Right lobe of liver (tissue), 6 donors: ENCODE data around the gene KREMEN2. TPM values are rescaled to one million over a fixed set of nuclear protein-coding genes. Genes with fewer than 3 reads are reported as not detected.

Experiments
- ATAC-seq, 4 donors: fragments of 200-7000 bp; cut with Tn5 transposase; one replicate each; pipeline ENCODE4 v1.9.1; 2020; ENCODE audit warnings: mild to moderate bottlenecking in 4 of 4, moderate library complexity in 4 of 4
- DNase-seq, 3 donors: peaks; one replicate each; pipeline ENCODE4 v3.0.0-alpha.2; 2020
- H3K27ac ChIP-seq, 3 donors: fragments of 200-600 bp; one replicate each; pipeline ENCODE4 v1.8.0; 2022
- H3K27me3 ChIP-seq, 2 donors: fragments of 200-600 bp; one replicate each; pipeline ENCODE4 v1.8.0; 2022
- H3K36me3 ChIP-seq, 4 donors: fragments of 200-600 bp; sonication (generic) in 1 of 4; one replicate each; pipeline versions ENCODE4 v1.5.1 to v1.8.0; 2017 to 2022; ENCODE audit warnings: control low read depth in 1 of 4
- H3K4me1 ChIP-seq, 4 donors: fragments of 200-600 bp; sonication (generic) in 1 of 4; one replicate each; pipeline versions ENCODE4 v1.5.1 to v1.8.0; 2017 to 2022; ENCODE audit warnings: control low read depth in 1 of 4
- H3K4me3 ChIP-seq, 3 donors: fragments of 200-600 bp; one replicate each; pipeline ENCODE4 v1.8.0; 2022
- H3K9me3 ChIP-seq, 4 donors: fragments of 200-600 bp; sonication (generic) in 1 of 4; one replicate each; pipeline versions ENCODE4 v1.5.1 to v1.8.0; 2017 to 2022; ENCODE audit warnings: control low read depth in 1 of 4
- POLR2A ChIP-seq: fragments of 450-650 bp; IDR thresholded peaks from one replicate; pipeline ENCODE4 v1.6.1; 2017; ENCODE audit warnings: antibody characterized with exemption, mild to moderate bottlenecking
- WGBS: methylation state at CpG from one replicate; pipeline ENCODE4 v1.1.6; 2018; ENCODE audit warnings: low coverage, low lambda C conversion rate; ENCODE audit not compliant: insufficient coverage; ENCODE audit errors: missing lambda C conversion rate; 5-methylcytosine and 5-hydroxymethylcytosine counted together
- intact Hi-C, 2 donors: fragments of 100-400 bp; cut with DNase I; formaldehyde crosslinking; loops; one replicate each; pipeline versions ENCODE4 v1.11.2 to v1.14.1; 2022
- total RNA-seq, 6 experiments: library from RNA; depleted of rRNA in 2 of 6; stranded (reverse); fragments of >200 nt in 2 of 6; fragmentation: NEBNext Ultra II Directional in 3 of 6; extraction: Animal tissue kit (Norgen Biotek cat#: 25700) in 3 of 6; gene quantifications; one replicate each; pipeline versions ENCODE4 v1.1.0 to v1.2.4, GENCODE V29; 2016 to 2023
- TF ChIP-seq, protein P1 (sequence below), 4 donors: fragments of 200-600 bp in 3 of 4; fragments of 450-650 bp in 1 of 4; IDR thresholded peaks; one replicate each; pipeline versions ENCODE4 v1.5.1 to v1.8.0; 2016 to 2022; ENCODE audit warnings: antibody characterized with exemption in 4 of 4, mild to moderate bottlenecking in 2 of 4
- donor health status: DM: no; HTN: yes; CAD: no.
- donor health status: DM: no; HTN: no; CAD: no.
- donor health status: DM: no; HTN: no; CAD: no.
- donor health status: DM: no; HTN: yes; CAD: no.
- donor health status: DM: no; HTN: yes; CAD: no.

KREMEN2 gene
- total RNA-seq, 6 experiments from 2014 or later: not detected

DNA sequence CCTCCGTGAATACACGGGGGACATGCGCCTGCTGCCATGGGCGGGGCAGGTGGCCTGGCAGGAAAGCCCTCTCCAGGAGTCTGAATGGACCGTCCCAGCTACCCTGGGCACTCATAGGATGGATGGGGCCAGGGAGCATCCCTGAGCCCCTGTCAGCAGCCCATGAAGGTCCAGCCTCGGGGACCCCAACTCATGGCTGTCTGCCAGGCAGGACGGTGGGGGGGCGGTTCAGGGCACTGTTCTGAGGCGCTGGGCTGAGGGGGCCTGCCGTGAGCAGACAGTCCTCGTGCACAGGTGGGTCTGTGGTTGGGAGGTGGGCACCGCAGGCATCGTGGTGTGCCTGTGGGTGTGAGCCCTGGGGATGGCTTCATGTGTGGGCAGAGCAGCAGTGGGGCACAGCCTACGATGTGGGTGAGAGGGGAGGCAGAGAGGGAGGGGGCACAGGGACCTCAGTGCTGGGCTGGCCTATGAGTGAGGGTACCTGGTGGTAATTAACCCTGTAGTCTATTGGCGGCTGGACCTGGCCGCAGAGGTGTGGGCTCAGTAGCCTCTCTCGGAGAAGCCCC, 22.6 kb downstream of the KREMEN2 start:
- no peaks in the 10 kb centered on the region for H3K36me3 ChIP-seq
- intact Hi-C loops: no loop called here
- TF ChIP-seq POLR2A: no peak
- TF ChIP-seq, protein P1, sequence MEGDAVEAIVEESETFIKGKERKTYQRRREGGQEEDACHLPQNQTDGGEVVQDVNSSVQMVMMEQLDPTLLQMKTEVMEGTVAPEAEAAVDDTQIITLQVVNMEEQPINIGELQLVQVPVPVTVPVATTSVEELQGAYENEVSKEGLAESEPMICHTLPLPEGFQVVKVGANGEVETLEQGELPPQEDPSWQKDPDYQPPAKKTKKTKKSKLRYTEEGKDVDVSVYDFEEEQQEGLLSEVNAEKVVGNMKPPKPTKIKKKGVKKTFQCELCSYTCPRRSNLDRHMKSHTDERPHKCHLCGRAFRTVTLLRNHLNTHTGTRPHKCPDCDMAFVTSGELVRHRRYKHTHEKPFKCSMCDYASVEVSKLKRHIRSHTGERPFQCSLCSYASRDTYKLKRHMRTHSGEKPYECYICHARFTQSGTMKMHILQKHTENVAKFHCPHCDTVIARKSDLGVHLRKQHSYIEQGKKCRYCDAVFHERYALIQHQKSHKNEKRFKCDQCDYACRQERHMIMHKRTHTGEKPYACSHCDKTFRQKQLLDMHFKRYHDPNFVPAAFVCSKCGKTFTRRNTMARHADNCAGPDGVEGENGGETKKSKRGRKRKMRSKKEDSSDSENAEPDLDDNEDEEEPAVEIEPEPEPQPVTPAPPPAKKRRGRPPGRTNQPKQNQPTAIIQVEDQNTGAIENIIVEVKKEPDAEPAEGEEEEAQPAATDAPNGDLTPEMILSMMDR (IDR thresholded peaks at IDR 0.05): no peak
- no peak overlapping the region for H3K27ac ChIP-seq
- H3K27me3 ChIP-seq: no peaks in the 10 kb centered on the region
- WGBS: 71% methylated on average over 5 of the region's 17 CpGs
- ATAC-seq (no peak), DNase-seq (no peak)
- peaks cover 0 to 21% (median 3%) of the 10 kb centered on the region in 4 donors for H3K4me1 ChIP-seq
- H3K4me3 ChIP-seq: no peak overlapping the region
- no peaks in the 10 kb centered on the region for H3K9me3 ChIP-seq

DNA sequence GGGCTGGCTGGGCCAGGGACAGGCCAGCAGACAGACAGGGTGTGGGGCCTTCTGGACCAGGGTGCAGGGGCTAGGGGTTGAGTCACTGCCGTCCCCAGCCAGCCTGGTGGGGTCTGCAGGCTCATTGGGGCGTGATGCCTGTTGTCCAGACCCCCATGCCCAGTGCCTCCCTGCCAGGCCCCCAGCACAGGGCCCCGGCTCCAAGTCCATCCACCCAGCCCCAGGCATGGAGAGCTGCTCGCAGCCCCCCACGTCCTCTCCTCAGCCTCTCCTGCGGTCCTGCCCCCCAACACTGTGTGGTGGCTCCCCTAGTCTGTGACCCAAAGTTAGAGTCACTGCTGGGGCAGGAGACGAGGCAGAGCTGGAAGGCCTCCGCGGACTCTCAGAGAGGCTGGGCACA, 23.2 kb downstream of the KREMEN2 start:
- Histone ChIP-seq H3K4me3 (no peak overlapping the region), H3K27me3 (no peaks in the 10 kb centered on the region), H3K9me3 (no peaks in the 10 kb centered on the region), H3K27ac (no peak overlapping the region), H3K36me3 (no peaks in the 10 kb centered on the region), H3K4me1 (peaks cover 0 to 21% (median 3%) of the 10 kb centered on the region in 4 donors)
- ATAC-seq (no peak), DNase-seq (no peak)
- no peak for TF ChIP-seq POLR2A
- intact Hi-C loops: no loop called here
- no CpG with 5 or more reads among the region's 9 CpGs for WGBS

DNA sequence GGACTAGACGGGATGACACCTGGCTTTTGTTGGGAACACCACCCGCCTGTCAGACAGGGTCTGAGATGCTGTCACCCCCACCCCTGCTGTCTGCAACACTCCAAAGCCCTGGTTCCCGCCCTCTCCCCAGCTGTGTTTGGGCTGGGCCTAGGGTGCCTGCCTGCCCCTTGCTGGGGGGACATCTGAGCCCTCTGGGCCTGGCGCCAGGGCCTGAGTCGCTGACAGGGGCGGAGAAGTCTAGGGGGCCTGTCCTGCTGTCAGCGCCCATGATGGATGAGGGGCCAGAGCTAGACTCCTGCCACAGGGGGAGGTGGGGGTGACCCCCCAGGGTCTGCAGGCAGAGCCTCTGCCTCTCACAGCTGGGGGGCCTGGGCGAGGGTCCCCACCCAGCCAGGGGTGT, 23.8 kb downstream of the KREMEN2 start:
- no peak overlapping the region for H3K4me3 ChIP-seq
- DNase-seq: no peak
- no CpG with 5 or more reads among the region's 8 CpGs for WGBS
- H3K9me3 ChIP-seq: no peaks in the 10 kb centered on the region
- TF ChIP-seq, protein P1 (IDR thresholded peaks at IDR 0.05): no peak
- peaks cover 0 to 21% (median 3%) of the 10 kb centered on the region in 4 donors for H3K4me1 ChIP-seq
- no peak for ATAC-seq
- no peaks in the 10 kb centered on the region for H3K36me3 ChIP-seq
- no peaks in the 10 kb centered on the region for H3K27me3 ChIP-seq
- intact Hi-C loops: no loop called here
- H3K27ac ChIP-seq: no peak overlapping the region

DNA sequence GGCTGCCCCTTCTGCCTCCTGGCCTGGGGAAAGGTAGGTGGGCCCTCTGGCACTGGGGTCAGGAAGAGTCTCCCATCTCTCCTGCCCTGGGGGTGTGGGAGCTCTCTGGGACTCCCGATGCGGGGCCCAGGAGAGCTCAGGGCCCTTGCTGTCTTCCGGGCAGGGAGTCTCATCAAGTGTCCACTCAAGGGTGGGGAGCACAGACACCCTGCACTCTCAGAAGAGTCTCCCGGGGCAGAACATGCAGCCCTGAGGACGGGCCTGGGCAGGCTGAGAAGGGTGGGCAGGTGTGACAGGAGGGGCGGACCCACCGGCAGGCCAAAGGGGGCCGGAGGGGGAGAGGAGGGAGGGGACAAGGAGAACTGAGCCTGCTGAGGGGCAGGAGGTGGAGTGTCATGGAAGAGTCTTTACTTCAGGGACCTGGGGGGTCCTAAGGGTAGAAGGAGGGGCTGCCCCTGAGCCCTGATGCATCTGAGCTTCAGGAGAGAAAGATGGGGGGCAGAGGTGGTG, 24.6 kb downstream of the KREMEN2 start:
- Histone ChIP-seq H3K4me3 (no peak overlapping the region), H3K27ac (no peak overlapping the region), H3K9me3 (no peaks in the 10 kb centered on the region), H3K4me1 (peaks cover 0 to 18% (median 3%) of the 10 kb centered on the region in 4 donors), H3K27me3 (no peaks in the 10 kb centered on the region), H3K36me3 (no peaks in the 10 kb centered on the region)
- DNase-seq (no peak), ATAC-seq (no peak)
- 38% methylated on average over 1 of the region's 8 CpGs for WGBS
- TF ChIP-seq, protein P1 (IDR thresholded peaks at IDR 0.05): no peak
- TF ChIP-seq POLR2A: no peak
- intact Hi-C loops: no loop called here

DNA sequence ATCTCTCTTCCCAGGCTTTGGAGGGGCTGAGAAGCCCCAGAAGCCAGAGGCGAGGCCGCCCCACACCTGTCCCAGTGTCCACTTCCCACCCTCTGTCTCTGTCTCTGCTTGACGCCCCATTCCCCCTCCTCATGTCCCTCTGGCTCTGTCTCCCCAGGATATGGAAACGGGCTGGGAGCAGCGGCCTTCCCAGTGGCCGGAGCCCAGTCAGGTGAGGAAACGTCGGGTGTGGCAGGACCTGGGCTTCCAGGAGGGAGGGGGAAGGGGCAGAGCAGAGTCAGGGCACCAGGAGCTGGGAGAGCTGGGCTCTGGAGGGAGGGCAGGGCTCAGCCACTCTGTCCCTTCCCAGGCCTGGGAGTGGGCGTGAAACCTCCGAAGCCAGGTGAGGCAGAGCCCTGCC, 26.8 kb downstream of the KREMEN2 start:
- TF ChIP-seq, protein P1 (IDR thresholded peaks at IDR 0.05): no peak
- no peak for TF ChIP-seq POLR2A
- ATAC-seq (no peak), DNase-seq (no peak)
- Histone ChIP-seq H3K36me3 (no peaks in the 10 kb centered on the region), H3K4me1 (peaks cover 0 to 2% (median under 1%) of the 10 kb centered on the region in 4 donors), H3K4me3 (no peak overlapping the region), H3K27ac (no peak overlapping the region), H3K27me3 (no peaks in the 10 kb centered on the region), H3K9me3 (no peaks in the 10 kb centered on the region)
- intact Hi-C loops: no loop called here
- no CpG with 5 or more reads among the region's 10 CpGs for WGBS
